Breast epithelium (tissue), 4 donors: Measurements from ENCODE around the gene CYSTM1. TPM values are rescaled to one million over a fixed set of nuclear protein-coding genes. Genes with fewer than 3 reads are reported as not detected.

Source experiments
- DNase-seq, 2 donors: peaks; one replicate each; pipeline ENCODE4 v3.0.0-alpha.2; 2019; ENCODE audit warnings: low spot score in 2 of 2
- H3K27ac ChIP-seq, 2 donors: fragments of 200-600 bp; sonication (generic) in 1 of 2; one replicate each; pipeline ENCODE4 v1.5.1; 2016 to 2019; ENCODE audit warnings: mild to moderate bottlenecking in 1 of 2
- H3K27me3 ChIP-seq, 2 donors: fragments of 200-600 bp; sonication (generic) in 1 of 2; one replicate each; pipeline versions ENCODE4 v1.5.1 to v1.6.0; 2017 to 2019; ENCODE audit warnings: control low read depth in 1 of 2, mild to moderate bottlenecking in 1 of 2
- H3K36me3 ChIP-seq: fragments of 200-600 bp; one replicate; pipeline ENCODE4 v1.5.1; 2019
- H3K4me1 ChIP-seq, 2 donors: fragments of 200-600 bp; sonication (generic); one replicate each; pipeline ENCODE4 v1.5.1; 2016 to 2019; ENCODE audit warnings: control low read depth in 1 of 2
- H3K4me3 ChIP-seq, 3 donors: fragments of 200-600 bp; sonication (generic); 1 replicate in 2 of 3; 2 replicates in 1 of 3; pipeline ENCODE4 v1.5.1; 2016 to 2019; ENCODE audit warnings: mild to moderate bottlenecking in 3 of 3, moderate library complexity in 2 of 3
- H3K9me3 ChIP-seq, 2 donors: fragments of 200-600 bp; sonication (generic) in 1 of 2; one replicate each; pipeline ENCODE4 v1.5.1; 2016 to 2019; ENCODE audit warnings: control low read depth in 1 of 2
- POLR2A ChIP-seq: fragments of 450-650 bp; IDR thresholded peaks from one replicate; pipeline ENCODE4 v1.6.1; 2016; ENCODE audit warnings: antibody characterized with exemption, mild to moderate bottlenecking, moderate library complexity
- POLR2AphosphoS5 ChIP-seq, 3 donors: sonication (generic); formaldehyde crosslinking; IDR thresholded peaks; one replicate each; pipeline ENCODE4 v1.6.1; 2017; ENCODE audit warnings: antibody characterized with exemption in 3 of 3
- intact Hi-C: fragments of 100-400 bp; cut with DNase I; formaldehyde crosslinking; loops from one replicate; pipeline ENCODE4 v1.15.1; 2023; ENCODE audit warnings: low total_unique reads
- total RNA-seq, 3 donors: library from RNA; depleted of rRNA; stranded (reverse); fragments of >200 nt; gene quantifications; one replicate each; pipeline ENCODE4 v1.1.0, GENCODE V29; 2016
- TF ChIP-seq, protein P1 (sequence below), 3 donors: fragments of 450-650 bp; IDR thresholded peaks; one replicate each; pipeline ENCODE4 v1.5.1; 2016 to 2017; ENCODE audit warnings: antibody characterized with exemption in 3 of 3, mild to moderate bottlenecking in 3 of 3, moderate library complexity in 3 of 3

The CYSTM1 gene
- total RNA-seq, 3 donors from 2014 or later: 56.5 to 108 (median 76.0) TPM

DNA sequence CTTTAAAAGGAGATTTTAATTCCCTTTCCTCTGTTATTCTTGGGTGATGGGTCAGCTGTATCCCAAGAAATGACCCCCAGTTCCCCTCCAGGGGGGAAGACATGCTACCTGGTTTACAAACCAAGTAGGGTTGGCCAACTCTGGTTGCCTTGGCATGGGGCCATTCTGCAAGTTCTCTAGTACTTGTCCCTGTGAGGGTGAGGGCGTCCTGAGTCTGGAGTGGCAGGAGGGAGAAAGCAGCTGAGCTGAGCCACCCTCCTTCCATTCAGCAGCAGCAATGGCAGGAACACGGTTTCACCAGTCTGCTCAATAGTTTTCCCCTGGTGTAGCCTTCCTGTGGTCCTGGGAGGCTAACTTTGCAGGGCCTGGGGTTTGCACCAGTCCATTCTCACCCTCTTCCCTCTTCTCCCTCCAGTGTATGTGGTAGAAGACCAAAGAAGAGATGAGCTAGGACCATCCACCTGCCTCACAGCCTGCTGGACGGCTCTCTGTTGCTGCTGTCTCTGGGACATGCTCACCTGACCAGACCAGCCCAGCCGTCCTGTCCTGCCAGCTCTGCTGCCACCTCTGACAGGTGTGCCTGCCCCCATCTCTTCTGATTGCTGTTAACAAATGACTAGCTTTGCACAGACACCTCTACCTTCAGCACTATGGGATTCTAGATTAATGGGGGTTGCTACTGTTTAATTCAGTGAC lies 68.0 kb downstream of the CYSTM1 start:
- no peaks in the 10 kb centered on the region for H3K27me3 ChIP-seq
- H3K36me3 ChIP-seq: no peaks in the 10 kb centered on the region
- peaks cover 0 to 6% of the 10 kb centered on the region in 2 donors for H3K4me1 ChIP-seq
- H3K9me3 ChIP-seq: no peaks in the 10 kb centered on the region
- intact Hi-C loops: loop anchor here (5.0 kb wide), 1 partner anchor 109 kb away; no protein-coding TSS in a partner anchor
- TF ChIP-seq, protein P1, sequence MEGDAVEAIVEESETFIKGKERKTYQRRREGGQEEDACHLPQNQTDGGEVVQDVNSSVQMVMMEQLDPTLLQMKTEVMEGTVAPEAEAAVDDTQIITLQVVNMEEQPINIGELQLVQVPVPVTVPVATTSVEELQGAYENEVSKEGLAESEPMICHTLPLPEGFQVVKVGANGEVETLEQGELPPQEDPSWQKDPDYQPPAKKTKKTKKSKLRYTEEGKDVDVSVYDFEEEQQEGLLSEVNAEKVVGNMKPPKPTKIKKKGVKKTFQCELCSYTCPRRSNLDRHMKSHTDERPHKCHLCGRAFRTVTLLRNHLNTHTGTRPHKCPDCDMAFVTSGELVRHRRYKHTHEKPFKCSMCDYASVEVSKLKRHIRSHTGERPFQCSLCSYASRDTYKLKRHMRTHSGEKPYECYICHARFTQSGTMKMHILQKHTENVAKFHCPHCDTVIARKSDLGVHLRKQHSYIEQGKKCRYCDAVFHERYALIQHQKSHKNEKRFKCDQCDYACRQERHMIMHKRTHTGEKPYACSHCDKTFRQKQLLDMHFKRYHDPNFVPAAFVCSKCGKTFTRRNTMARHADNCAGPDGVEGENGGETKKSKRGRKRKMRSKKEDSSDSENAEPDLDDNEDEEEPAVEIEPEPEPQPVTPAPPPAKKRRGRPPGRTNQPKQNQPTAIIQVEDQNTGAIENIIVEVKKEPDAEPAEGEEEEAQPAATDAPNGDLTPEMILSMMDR (IDR thresholded peaks at IDR 0.05): no peak
- TF ChIP-seq POLR2A (no peak), POLR2AphosphoS5 (IDR thresholded peaks at IDR 0.05) (no peak)
- no peak overlapping the region for H3K4me3 ChIP-seq
- peak overlapping the region in 1 of 2 donors; percentile 17 for H3K27ac ChIP-seq
- no peak for DNase-seq

GRCh38 chr5:140243706-140244250 lies 68.8 kb downstream of the CYSTM1 start:
- Histone ChIP-seq H3K4me3 (no peak overlapping the region), H3K27me3 (no peaks in the 10 kb centered on the region), H3K27ac (no peak overlapping the region), H3K9me3 (no peaks in the 10 kb centered on the region), H3K4me1 (peaks cover 0 to 6% of the 10 kb centered on the region in 2 donors), H3K36me3 (no peaks in the 10 kb centered on the region)
- intact Hi-C loops: loop anchor here (5.0 kb wide), 1 partner anchor 109 kb away; no protein-coding TSS in a partner anchor
- no peak for TF ChIP-seq POLR2A
- TF ChIP-seq POLR2AphosphoS5 (IDR thresholded peaks at IDR 0.05): no peak
- TF ChIP-seq, protein P1 (IDR thresholded peaks at IDR 0.05): no peak
- DNase-seq: no peak

- Histone ChIP-seq H3K27ac (peak overlapping the region in 1 of 2 donors; percentile 13), H3K4me1 (peaks cover 0 to 6% of the 10 kb centered on the region in 2 donors), H3K9me3 (no peaks in the 10 kb centered on the region), H3K27me3 (no peaks in the 10 kb centered on the region), H3K4me3 (no peak overlapping the region), H3K36me3 (no peaks in the 10 kb centered on the region)
- intact Hi-C loops: loop anchor here (5.0 kb wide), 1 partner anchor 108 kb away; no protein-coding TSS in a partner anchor
- peak; percentile 81 to 90 for DNase-seq
- no peak for TF ChIP-seq POLR2A
- TF ChIP-seq, protein P1 (IDR thresholded peaks at IDR 0.05): peak; percentile 74 to 95 (median 85)
- peak; percentile 13 to 35 (median 19) for TF ChIP-seq POLR2AphosphoS5 (IDR thresholded peaks at IDR 0.05)
These were observed 69.6 kb downstream of the CYSTM1 start for GRCh38 chr5:140244525-140245025.

DNA sequence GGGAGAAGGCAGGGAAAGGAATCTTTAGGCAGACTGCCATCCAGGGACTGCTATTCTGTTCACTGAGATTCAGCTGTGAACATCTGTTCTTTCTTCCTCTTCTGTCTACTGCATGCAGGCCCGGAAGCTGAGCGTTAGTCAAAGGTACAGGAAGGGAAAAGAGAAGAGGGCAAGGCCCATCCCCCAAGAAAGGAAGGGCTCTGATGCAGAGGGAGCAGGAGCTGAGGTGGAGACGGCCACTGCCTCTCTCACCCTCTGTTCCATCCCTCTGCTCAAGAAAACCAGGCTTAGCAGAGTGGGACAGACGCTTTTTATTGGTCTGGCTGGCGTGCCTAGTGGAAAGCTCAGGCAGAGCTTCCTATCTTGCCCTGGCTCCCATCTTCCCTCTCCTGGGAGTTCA lies 70.4 kb downstream of the CYSTM1 start:
- TF ChIP-seq, protein P1 (IDR thresholded peaks at IDR 0.05): no peak
- TF ChIP-seq POLR2AphosphoS5 (IDR thresholded peaks at IDR 0.05) (no peak), POLR2A (no peak)
- DNase-seq: no peak
- H3K27me3 ChIP-seq: no peaks in the 10 kb centered on the region
- H3K4me1 ChIP-seq: peaks cover 0 to 6% of the 10 kb centered on the region in 2 donors
- intact Hi-C loops: no loop called here
- no peak overlapping the region for H3K27ac ChIP-seq
- H3K4me3 ChIP-seq: no peak overlapping the region
- no peaks in the 10 kb centered on the region for H3K9me3 ChIP-seq
- H3K36me3 ChIP-seq: no peaks in the 10 kb centered on the region

DNA sequence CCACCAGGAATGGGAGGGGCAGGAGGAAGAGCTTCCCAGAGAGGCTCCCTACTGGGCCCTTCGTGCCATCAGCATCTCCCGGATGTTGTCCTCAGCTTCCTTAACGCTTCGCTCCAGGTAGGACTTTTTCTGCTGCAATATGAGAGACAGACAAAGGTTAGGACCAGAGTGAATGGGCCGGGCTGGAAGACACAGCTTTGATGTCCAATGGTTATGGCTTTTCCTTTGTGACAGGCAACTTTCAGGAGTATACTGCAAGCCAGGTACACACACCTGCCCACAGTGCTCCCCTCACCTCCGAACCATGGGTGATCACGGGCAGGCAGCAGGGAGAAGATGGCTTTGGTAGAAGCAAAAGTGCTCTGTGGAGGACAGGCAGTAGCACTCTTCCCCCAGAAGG lies 70.9 kb downstream of the CYSTM1 start:
- Histone ChIP-seq H3K4me3 (no peak overlapping the region), H3K9me3 (no peaks in the 10 kb centered on the region), H3K4me1 (peaks cover 0 to 6% of the 10 kb centered on the region in 2 donors), H3K27ac (peak overlapping the region; percentile 3 to 45), H3K36me3 (no peaks in the 10 kb centered on the region), H3K27me3 (no peaks in the 10 kb centered on the region)
- TF ChIP-seq POLR2AphosphoS5 (IDR thresholded peaks at IDR 0.05) (no peak), POLR2A (no peak)
- TF ChIP-seq, protein P1 (IDR thresholded peaks at IDR 0.05): no peak
- DNase-seq: no peak
- intact Hi-C loops: no loop called here
